DND-41 (cell line): ENCODE data around the gene ANO8.

Experiments
- CTCF ChIP-seq: IDR thresholded peaks from 2 replicates; pipeline ENCODE4 v1.5.1; 2012; ENCODE audit warnings: borderline replicate concordance, low read length, moderate library complexity, mild to moderate bottlenecking; ENCODE audit not compliant: poor library complexity, severe bottlenecking; ENCODE audit errors: extremely low read depth
- EZH2 ChIP-seq: IDR thresholded peaks from 3 replicates; pipeline ENCODE4 v1.6.1; 2012; ENCODE audit warnings: borderline replicate concordance, low read depth, mild to moderate bottlenecking, moderate library complexity, low read length, inconsistent platforms; ENCODE audit not compliant: severe bottlenecking

- no peak for TF ChIP-seq EZH2
- TF ChIP-seq CTCF: no peak
Measured at GRCh38 chr19:17336872-17337674, 2.4 kb upstream of the ANO8 start, which contains the start of gene GTPBP3.
